Naive B cell (primary cell): ENCODE data around the gene PRKCA. TPM values are rescaled to one million over a fixed set of nuclear protein-coding genes. Genes with fewer than 3 reads are reported as not detected.

ENCODE experiments used
- ATAC-seq, 2 donors: fragments of 150-1000 bp; cut with Tn5 transposase; 2 replicates each; pipeline ENCODE4 v1.10.0; 2021; ENCODE audit warnings: low read depth in 2 of 2, mild to moderate bottlenecking in 2 of 2, moderate library complexity in 2 of 2
- DNase-seq: peaks from one replicate; pipeline ENCODE4 v3.0.0; 2022
- H3K27ac Mint-ChIP-seq, 6 donors: one replicate each; pipeline ENCODE4 v1.8.0; 2020 to 2022; ENCODE audit warnings: mild to moderate bottlenecking in 6 of 6, mixed read lengths in 6 of 6, moderate library complexity in 5 of 6, inconsistent platforms in 2 of 6
- H3K27me3 Mint-ChIP-seq, 3 donors: one replicate each; pipeline ENCODE4 v1.8.0; 2021 to 2022; ENCODE audit warnings: mixed read lengths in 3 of 3, mild to moderate bottlenecking in 1 of 3
- H3K36me3 Mint-ChIP-seq, 2 donors: one replicate each; pipeline ENCODE4 v1.8.0; 2020 to 2022; ENCODE audit warnings: mixed read lengths in 2 of 2, inconsistent platforms in 1 of 2, mild to moderate bottlenecking in 1 of 2
- H3K4me1 Mint-ChIP-seq, 3 donors: one replicate each; pipeline ENCODE4 v1.8.0; 2020 to 2022; ENCODE audit warnings: mixed read lengths in 3 of 3, inconsistent platforms in 1 of 3, mild to moderate bottlenecking in 1 of 3, moderate library complexity in 1 of 3
- H3K4me3 Mint-ChIP-seq, 8 donors: one replicate each; pipeline ENCODE4 v1.8.0; 2020 to 2022; ENCODE audit warnings: mild to moderate bottlenecking in 8 of 8, mixed read lengths in 8 of 8, moderate library complexity in 8 of 8, inconsistent platforms in 2 of 8
- H3K9me3 Mint-ChIP-seq, 7 donors: one replicate each; pipeline ENCODE4 v1.8.0; 2020 to 2022; ENCODE audit warnings: mixed read lengths in 7 of 7, mild to moderate bottlenecking in 5 of 7, inconsistent platforms in 2 of 7, moderate library complexity in 1 of 7
- polyA plus RNA-seq, 6 donors: library from polyadenylated mRNA; unstranded; fragments of 300-500 nt; fragmentation: Illumina TruSeq; gene quantifications; one replicate each; pipeline ENCODE4 v1.2.3, GENCODE V29; 2021; ENCODE audit warnings: low read depth in 6 of 6

Gene PRKCA
- polyA plus RNA-seq, 6 donors from 2014 or later, result 0.03 to 0.06 TPM; not detected in 4

DNA sequence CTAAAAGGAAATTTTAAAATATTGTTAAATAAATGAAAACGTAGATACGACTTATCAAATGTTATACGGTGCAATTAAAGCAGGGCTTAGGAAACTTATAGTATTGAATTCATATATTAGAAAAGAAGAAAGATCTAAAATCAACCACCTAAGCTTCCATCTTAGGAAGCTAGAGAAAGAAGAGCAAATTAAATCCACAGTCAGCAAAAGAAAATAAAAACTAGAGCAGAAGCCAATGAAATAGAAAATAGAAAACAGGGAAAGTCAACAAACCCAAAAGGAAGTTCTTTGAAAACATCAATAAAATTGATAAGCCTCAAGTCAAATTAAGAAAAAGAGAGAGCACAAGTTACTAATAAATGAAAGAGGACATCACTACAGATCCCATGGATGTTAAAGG is 457.9 kb downstream of the PRKCA start:
- H3K36me3 Mint-ChIP-seq, result no peaks in the 10 kb centered on the region
- H3K27ac Mint-ChIP-seq, result peak overlapping the region in 1 of 6 donors; percentile 22
- no peak for ATAC-seq

DNA sequence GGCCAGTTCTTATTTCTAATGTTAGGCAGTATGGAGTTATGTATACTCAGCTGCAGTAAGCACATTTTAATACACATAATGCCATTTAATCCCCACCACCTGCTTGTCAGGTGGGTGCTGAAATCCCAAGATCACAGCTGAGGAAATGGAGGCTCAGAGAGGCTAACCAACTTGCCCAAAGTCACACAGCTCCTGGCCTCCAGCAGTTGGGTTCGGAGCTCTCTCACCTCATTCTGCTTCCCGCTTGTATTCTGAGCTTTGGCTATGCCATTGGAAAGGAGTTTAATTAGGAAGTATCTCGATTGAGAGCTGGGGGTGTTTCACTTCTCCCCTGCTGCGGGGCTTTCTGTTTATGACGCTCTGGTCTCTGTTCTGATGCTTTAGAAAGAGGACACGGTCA is 459.9 kb downstream of the PRKCA start:
- no peak for DNase-seq
- H3K27me3 Mint-ChIP-seq, result no peaks in the 10 kb centered on the region
- H3K4me1 Mint-ChIP-seq, result no peaks in the 10 kb centered on the region
- ATAC-seq, result no peak
- H3K27ac Mint-ChIP-seq, result no peak overlapping the region
- no peaks in the 10 kb centered on the region for H3K36me3 Mint-ChIP-seq
- H3K4me3 Mint-ChIP-seq, result no peak overlapping the region
- H3K9me3 Mint-ChIP-seq, result peaks cover 0 to 3% (median 0%) of the 10 kb centered on the region in 7 donors

More for the DNA sequence above, 457.9 kb downstream of the PRKCA start:
- peaks cover 0 to 3% (median 0%) of the 10 kb centered on the region in 7 donors for H3K9me3 Mint-ChIP-seq
- no peaks in the 10 kb centered on the region for H3K4me1 Mint-ChIP-seq
- H3K4me3 Mint-ChIP-seq, result no peak overlapping the region
- no peak for DNase-seq
- H3K27me3 Mint-ChIP-seq, result no peaks in the 10 kb centered on the region

GRCh38 chr17:66763056-66763455 is 460.6 kb downstream of the PRKCA start:
- no peaks in the 10 kb centered on the region for H3K36me3 Mint-ChIP-seq
- no peaks in the 10 kb centered on the region for H3K4me1 Mint-ChIP-seq
- H3K27me3 Mint-ChIP-seq, result no peaks in the 10 kb centered on the region
- ATAC-seq (no peak), DNase-seq (no peak)
- H3K4me3 Mint-ChIP-seq, result no peak overlapping the region
- no peak overlapping the region for H3K27ac Mint-ChIP-seq
- H3K9me3 Mint-ChIP-seq, result peaks cover 0 to 3% (median 1%) of the 10 kb centered on the region in 7 donors

DNA sequence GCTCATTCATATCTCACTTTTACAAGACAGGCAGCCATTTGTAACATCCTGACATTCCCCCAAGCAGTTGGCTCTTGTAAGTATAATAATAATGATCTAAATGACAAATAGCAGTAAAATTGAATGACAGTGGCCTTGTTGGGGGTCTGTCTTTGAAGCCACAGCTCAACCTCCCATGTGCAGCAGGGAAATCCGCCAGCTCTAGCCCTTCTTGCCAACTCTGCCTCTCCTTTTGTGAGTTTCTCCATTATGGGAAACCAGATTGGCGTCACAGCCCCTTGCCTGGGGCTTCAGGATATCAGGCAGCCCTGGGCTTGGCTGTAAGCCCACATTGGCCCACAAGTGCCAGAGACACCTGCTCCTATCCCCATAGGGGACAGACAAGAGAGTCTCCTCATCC is 462.1 kb downstream of the PRKCA start:
- Mint-ChIP-seq H3K9me3 (peaks cover 0 to 8% (median 0%) of the 10 kb centered on the region in 7 donors), H3K36me3 (no peaks in the 10 kb centered on the region), H3K4me3 (no peak overlapping the region), H3K27ac (no peak overlapping the region), H3K4me1 (no peaks in the 10 kb centered on the region), H3K27me3 (no peaks in the 10 kb centered on the region)
- DNase-seq (no peak), ATAC-seq (no peak)

GRCh38 chr17:66767154-66767933 is 464.9 kb downstream of the PRKCA start:
- DNase-seq, result no peak
- H3K27me3 Mint-ChIP-seq, result no peaks in the 10 kb centered on the region
- no peaks in the 10 kb centered on the region for H3K36me3 Mint-ChIP-seq
- H3K9me3 Mint-ChIP-seq, result peaks cover 0 to 8% (median 0%) of the 10 kb centered on the region in 7 donors
- no peak for ATAC-seq
- H3K4me1 Mint-ChIP-seq, result no peaks in the 10 kb centered on the region
- no peak overlapping the region for H3K4me3 Mint-ChIP-seq
- H3K27ac Mint-ChIP-seq, result no peak overlapping the region

GRCh38 chr17:66769911-66770310 is 467.5 kb downstream of the PRKCA start:
- Mint-ChIP-seq H3K36me3 (no peaks in the 10 kb centered on the region), H3K9me3 (peaks cover 0 to 8% (median 0%) of the 10 kb centered on the region in 7 donors), H3K27ac (no peak overlapping the region), H3K4me3 (no peak overlapping the region), H3K4me1 (no peaks in the 10 kb centered on the region), H3K27me3 (no peaks in the 10 kb centered on the region)
- no peak for ATAC-seq
- DNase-seq, result no peak

GRCh38 chr17:66772148-66772812 is 469.9 kb downstream of the PRKCA start:
- H3K9me3 Mint-ChIP-seq, result peaks cover 0 to 8% (median 0%) of the 10 kb centered on the region in 7 donors
- DNase-seq, result no peak

DNA sequence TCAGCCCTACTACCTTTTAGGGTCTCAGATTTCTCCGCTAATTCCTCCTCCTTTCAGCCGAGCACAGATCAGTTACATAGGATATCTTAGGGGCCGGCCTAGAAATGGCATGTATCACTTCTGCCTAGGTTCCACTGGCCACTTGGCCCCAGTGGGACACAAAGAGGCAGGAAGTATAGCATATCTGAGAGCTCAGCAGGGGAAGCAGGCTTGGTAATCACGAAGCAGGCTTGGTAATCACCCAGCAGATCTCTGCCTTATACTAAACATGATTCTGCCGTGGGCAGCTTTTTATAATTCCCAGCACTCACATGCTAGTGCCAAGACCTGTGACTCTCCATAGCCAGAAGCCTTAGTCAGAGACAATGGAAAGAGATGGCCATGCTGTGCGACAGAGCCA is 472.9 kb downstream of the PRKCA start:
- Mint-ChIP-seq H3K4me1 (peaks cover 3 to 18% (median 5%) of the 10 kb centered on the region in 3 donors), H3K4me3 (no peak overlapping the region), H3K27me3 (peaks cover 6 to 14% (median 12%) of the 10 kb centered on the region in 3 donors), H3K9me3 (no peaks in the 10 kb centered on the region), H3K36me3 (no peaks in the 10 kb centered on the region), H3K27ac (no peak overlapping the region)
- ATAC-seq (no peak), DNase-seq (no peak)

More at GRCh38 chr17:66772148-66772812, 469.9 kb downstream of the PRKCA start:
- Mint-ChIP-seq H3K27ac (peak overlapping the region in 1 of 6 donors; percentile 47), H3K27me3 (peaks cover 6 to 14% (median 12%) of the 10 kb centered on the region in 3 donors), H3K4me1 (peaks cover 3 to 18% (median 5%) of the 10 kb centered on the region in 3 donors), H3K36me3 (no peaks in the 10 kb centered on the region), H3K4me3 (no peak overlapping the region)
- no peak for ATAC-seq

DNA sequence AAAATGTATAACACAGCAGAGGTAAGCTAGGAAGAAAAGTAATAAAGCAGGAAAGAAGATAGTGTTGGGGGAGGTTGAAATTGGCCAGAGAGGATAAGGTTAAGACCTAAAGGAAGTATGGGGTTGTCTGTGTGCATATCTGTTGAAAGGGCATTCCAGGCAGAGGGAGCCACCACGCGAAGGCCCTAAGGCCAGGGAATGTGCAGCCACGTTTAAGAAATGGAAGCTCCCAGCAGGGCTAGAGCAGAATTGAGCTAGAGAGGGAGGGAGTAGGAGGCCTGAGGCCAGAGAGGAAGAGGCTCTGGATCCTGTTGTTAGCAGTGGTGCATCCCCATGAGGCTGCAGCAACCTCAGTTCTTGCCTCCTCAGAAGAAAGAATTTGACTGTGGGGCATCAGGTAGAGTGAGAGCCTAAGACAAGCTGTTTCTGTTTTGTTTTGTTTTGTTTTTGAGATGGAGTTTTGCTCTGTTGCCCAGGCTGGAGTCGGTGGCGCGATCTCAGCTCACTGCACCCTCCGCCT is 473.5 kb downstream of the PRKCA start:
- no peak for DNase-seq
- Mint-ChIP-seq H3K4me1 (peaks cover 3 to 18% (median 5%) of the 10 kb centered on the region in 3 donors), H3K9me3 (no peaks in the 10 kb centered on the region), H3K4me3 (no peak overlapping the region), H3K36me3 (no peaks in the 10 kb centered on the region), H3K27ac (peak overlapping the region in 1 of 6 donors; percentile 20), H3K27me3 (peaks cover 6 to 14% (median 12%) of the 10 kb centered on the region in 3 donors)
- no peak for ATAC-seq

- no peak for ATAC-seq
- peaks cover 3 to 18% (median 5%) of the 10 kb centered on the region in 3 donors for H3K4me1 Mint-ChIP-seq
- no peaks in the 10 kb centered on the region for H3K9me3 Mint-ChIP-seq
- no peaks in the 10 kb centered on the region for H3K36me3 Mint-ChIP-seq
- DNase-seq, result no peak
- peaks cover 6 to 14% (median 12%) of the 10 kb centered on the region in 3 donors for H3K27me3 Mint-ChIP-seq
- no peak overlapping the region for H3K27ac Mint-ChIP-seq
- H3K4me3 Mint-ChIP-seq, result peak overlapping the region in 1 of 8 donors; percentile 29
These were observed 474.7 kb downstream of the PRKCA start for GRCh38 chr17:66776999-66777688.

DNA sequence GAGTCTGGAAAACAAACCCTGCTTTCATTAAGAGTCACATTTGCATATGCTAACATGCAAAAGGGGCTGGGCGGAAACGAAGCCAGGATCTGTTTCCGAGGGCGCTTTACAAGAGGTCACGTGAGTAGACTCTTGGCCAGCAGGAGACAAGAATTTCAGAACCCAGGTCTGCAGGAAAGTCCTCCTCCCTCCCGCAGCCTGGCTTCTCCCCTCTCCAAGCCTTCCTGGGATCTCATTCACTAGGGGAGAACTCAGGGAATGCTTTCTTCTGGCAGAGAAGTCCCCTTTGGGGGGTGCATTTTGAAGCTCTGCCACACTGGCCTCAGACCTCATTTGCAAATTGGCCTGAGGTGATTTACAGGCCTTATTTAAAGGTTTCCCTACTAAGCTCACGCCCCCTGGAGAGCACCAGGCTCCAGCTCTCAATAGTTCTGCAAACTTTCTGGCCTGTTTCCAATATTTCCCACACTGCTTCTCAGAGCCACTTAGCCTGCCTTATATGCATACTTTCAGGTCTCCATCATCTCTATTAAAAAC is 475.3 kb downstream of the PRKCA start:
- peaks cover 6 to 14% (median 12%) of the 10 kb centered on the region in 3 donors for H3K27me3 Mint-ChIP-seq
- H3K4me1 Mint-ChIP-seq, result peaks cover 3 to 18% (median 5%) of the 10 kb centered on the region in 3 donors
- H3K27ac Mint-ChIP-seq, result peak overlapping the region in 1 of 6 donors; percentile 29
- H3K4me3 Mint-ChIP-seq, result no peak overlapping the region
- H3K9me3 Mint-ChIP-seq, result no peaks in the 10 kb centered on the region
- no peaks in the 10 kb centered on the region for H3K36me3 Mint-ChIP-seq
- DNase-seq (no peak), ATAC-seq (no peak)

- Mint-ChIP-seq H3K27ac (no peak overlapping the region), H3K9me3 (no peaks in the 10 kb centered on the region), H3K4me1 (peaks cover 3 to 18% (median 5%) of the 10 kb centered on the region in 3 donors), H3K36me3 (no peaks in the 10 kb centered on the region), H3K4me3 (no peak overlapping the region), H3K27me3 (peaks cover 6 to 14% (median 12%) of the 10 kb centered on the region in 3 donors)
- DNase-seq, result no peak
- no peak for ATAC-seq
These were observed 476.3 kb downstream of the PRKCA start for GRCh38 chr17:66778531-66779236.
